Liver (tissue), 3 donors: Measurements from ENCODE around the gene PRKCSH.

Source experiments
- CTCF ChIP-seq: fragments of 150-350 bp; IDR thresholded peaks from 2 replicates; pipeline ENCODE4 v1.5.1; 2017; ENCODE audit warnings: improper control_type of control experiment, low read depth, low read length; ENCODE audit not compliant: missing input control
- HNF4A ChIP-seq, 2 donors: conservative IDR thresholded peaks; 2 replicates each; pipeline ENCODE4 v1.6.1; 2016; ENCODE audit warnings: antibody characterized with exemption in 2 of 2, mild to moderate bottlenecking in 2 of 2
- HNF4G ChIP-seq: IDR thresholded peaks from 2 replicates; pipeline ENCODE4 v1.6.1; 2016; ENCODE audit warnings: antibody characterized with exemption
- JUND ChIP-seq, 2 donors: IDR thresholded peaks; 2 replicates each; pipeline ENCODE4 v1.6.1; 2016; ENCODE audit warnings: antibody characterized with exemption in 2 of 2
- REST ChIP-seq: IDR thresholded peaks from 2 replicates; pipeline ENCODE4 v1.6.1; 2016; ENCODE audit warnings: antibody characterized with exemption, mild to moderate bottlenecking
- YY1 ChIP-seq: IDR thresholded peaks from 2 replicates; pipeline ENCODE4 v1.6.1; 2016; ENCODE audit warnings: antibody characterized with exemption, mild to moderate bottlenecking
- ZBTB33 ChIP-seq: IDR thresholded peaks from 2 replicates; pipeline ENCODE4 v1.6.1; 2016; ENCODE audit warnings: antibody characterized with exemption
- donor health status: healthy.
- donor health status: healthy.

DNA sequence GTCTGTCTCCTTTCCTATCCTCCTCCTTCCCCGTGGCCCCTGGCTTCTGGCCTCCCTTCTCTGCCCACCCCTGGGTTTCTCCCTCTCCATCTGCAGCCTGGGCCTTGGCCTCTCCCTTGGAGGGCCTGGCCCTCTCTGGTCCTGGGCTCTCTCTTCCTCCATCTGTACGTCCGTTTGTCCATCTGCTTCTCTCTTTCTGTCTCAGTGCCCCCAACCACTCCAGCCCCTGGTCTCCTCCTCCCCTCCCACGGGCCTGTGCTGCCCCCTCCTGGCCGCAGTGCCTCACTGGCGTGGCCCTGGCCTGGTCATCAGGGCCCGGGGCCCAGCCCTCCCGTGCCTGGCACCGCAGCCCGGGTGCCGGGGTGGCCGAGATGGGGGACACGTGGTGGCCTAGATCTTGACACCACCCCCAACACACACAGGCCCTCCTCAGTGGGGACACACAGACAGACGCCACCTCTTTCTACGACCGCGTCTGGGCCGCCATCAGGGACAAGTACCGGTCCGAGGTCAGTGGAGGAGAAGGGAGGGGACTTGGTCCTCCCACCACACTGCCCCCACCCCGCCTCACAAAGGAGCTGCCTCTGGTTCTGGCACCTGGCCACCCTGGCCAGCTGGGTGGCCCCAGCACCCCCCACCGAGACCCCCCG, 11.3 kb downstream of the PRKCSH start:
- TF ChIP-seq REST (no peak), CTCF (peak; percentile 57), YY1 (no peak), ZBTB33 (no peak), HNF4G (no peak), HNF4A (conservative IDR thresholded peaks at IDR 0.05) (no peak), JUND (IDR thresholded peaks at IDR 0.05) (no peak)
